ENCODE data around the gene THBS1.

The THBS1 gene

GRCh38 chr15:39616731-39617455 is 36.0 kb downstream of the THBS1 start:
- no peaks in the 10 kb centered on the region for H3K9me3 ChIP-seq (ENCODE audit: low read length)
- no peaks in the 10 kb centered on the region for H3K36me3 ChIP-seq (ENCODE audit: insufficient read depth, low read length)
- H3K4me1 ChIP-seq (ENCODE audit: insufficient read depth, low read length): peaks cover 6% of the 10 kb centered on the region
- no peak overlapping the region for H3K27ac ChIP-seq (ENCODE audit: low read depth, low read length)
- no peaks in the 10 kb centered on the region for H3K27me3 ChIP-seq (ENCODE audit: control insufficient read depth in 1 of 2, insufficient read depth in 2 of 2, low read length in 2 of 2)
- H3K4me3 ChIP-seq (ENCODE audit: low read depth in 1 of 2, low read length in 2 of 2): no peak overlapping the region
- no peak overlapping the region for H3K9ac ChIP-seq (ENCODE audit: low read length)

GRCh38 chr15:39618063-39618823 is 37.4 kb downstream of the THBS1 start:
- no peak overlapping the region for H3K27ac ChIP-seq (ENCODE audit: low read depth, low read length)
- no peaks in the 10 kb centered on the region for H3K27me3 ChIP-seq (ENCODE audit: control insufficient read depth in 1 of 2, insufficient read depth in 2 of 2, low read length in 2 of 2)
- H3K36me3 ChIP-seq (ENCODE audit: insufficient read depth, low read length): no peaks in the 10 kb centered on the region
- H3K4me3 ChIP-seq (ENCODE audit: low read depth in 1 of 2, low read length in 2 of 2): no peak overlapping the region
- H3K9ac ChIP-seq (ENCODE audit: low read length): no peak overlapping the region
- H3K9me3 ChIP-seq (ENCODE audit: low read length): no peaks in the 10 kb centered on the region
- H3K4me1 ChIP-seq (ENCODE audit: insufficient read depth, low read length): peaks cover 11% of the 10 kb centered on the region

GRCh38 chr15:39621210-39621609 is 40.3 kb downstream of the THBS1 start:
- no peak overlapping the region for H3K9ac ChIP-seq (ENCODE audit: low read length)
- H3K27me3 ChIP-seq (ENCODE audit: control insufficient read depth in 1 of 2, insufficient read depth in 2 of 2, low read length in 2 of 2): no peaks in the 10 kb centered on the region
- H3K9me3 ChIP-seq (ENCODE audit: low read length): no peaks in the 10 kb centered on the region
- no peak overlapping the region for H3K4me3 ChIP-seq (ENCODE audit: low read depth in 1 of 2, low read length in 2 of 2)
- no peak overlapping the region for H3K27ac ChIP-seq (ENCODE audit: low read depth, low read length)
- H3K4me1 ChIP-seq (ENCODE audit: insufficient read depth, low read length): peaks cover 26% of the 10 kb centered on the region
- no peaks in the 10 kb centered on the region for H3K36me3 ChIP-seq (ENCODE audit: insufficient read depth, low read length)

GRCh38 chr15:39621976-39622375 is 41.1 kb downstream of the THBS1 start:
- Histone ChIP-seq H3K9ac (ENCODE audit: low read length) (no peak overlapping the region), H3K9me3 (ENCODE audit: low read length) (no peaks in the 10 kb centered on the region), H3K4me3 (ENCODE audit: low read depth in 1 of 2, low read length in 2 of 2) (no peak overlapping the region), H3K27ac (ENCODE audit: low read depth, low read length) (no peak overlapping the region), H3K36me3 (ENCODE audit: insufficient read depth, low read length) (no peaks in the 10 kb centered on the region), H3K27me3 (ENCODE audit: control insufficient read depth in 1 of 2, insufficient read depth in 2 of 2, low read length in 2 of 2) (no peaks in the 10 kb centered on the region), H3K4me1 (ENCODE audit: insufficient read depth, low read length) (peaks cover 26% of the 10 kb centered on the region)

GRCh38 chr15:39622660-39623516 is 42.0 kb downstream of the THBS1 start:
- Histone ChIP-seq H3K9me3 (ENCODE audit: low read length) (no peaks in the 10 kb centered on the region), H3K27me3 (ENCODE audit: control insufficient read depth in 1 of 2, insufficient read depth in 2 of 2, low read length in 2 of 2) (no peaks in the 10 kb centered on the region), H3K27ac (ENCODE audit: low read depth, low read length) (no peak overlapping the region), H3K9ac (ENCODE audit: low read length) (no peak overlapping the region), H3K36me3 (ENCODE audit: insufficient read depth, low read length) (no peaks in the 10 kb centered on the region), H3K4me3 (ENCODE audit: low read depth in 1 of 2, low read length in 2 of 2) (no peak overlapping the region), H3K4me1 (ENCODE audit: insufficient read depth, low read length) (peaks cover 26% of the 10 kb centered on the region)

GRCh38 chr15:39623529-39623931 is 42.7 kb downstream of the THBS1 start:
- H3K4me1 ChIP-seq (ENCODE audit: insufficient read depth, low read length): peaks cover 28% of the 10 kb centered on the region

GRCh38 chr15:39624806-39625205 is 43.9 kb downstream of the THBS1 start:
- no peak overlapping the region for H3K27ac ChIP-seq (ENCODE audit: low read depth, low read length)
- no peaks in the 10 kb centered on the region for H3K9me3 ChIP-seq (ENCODE audit: low read length)
- peaks cover 29% of the 10 kb centered on the region for H3K4me1 ChIP-seq (ENCODE audit: insufficient read depth, low read length)
- no peaks in the 10 kb centered on the region for H3K36me3 ChIP-seq (ENCODE audit: insufficient read depth, low read length)
- no peak overlapping the region for H3K4me3 ChIP-seq (ENCODE audit: low read depth in 1 of 2, low read length in 2 of 2)
- no peaks in the 10 kb centered on the region for H3K27me3 ChIP-seq (ENCODE audit: control insufficient read depth in 1 of 2, insufficient read depth in 2 of 2, low read length in 2 of 2)
- no peak overlapping the region for H3K9ac ChIP-seq (ENCODE audit: low read length)

More at GRCh38 chr15:39623529-39623931, 42.7 kb downstream of the THBS1 start:
- Histone ChIP-seq H3K9ac (ENCODE audit: low read length) (no peak overlapping the region), H3K27ac (ENCODE audit: low read depth, low read length) (no peak overlapping the region), H3K27me3 (ENCODE audit: control insufficient read depth in 1 of 2, insufficient read depth in 2 of 2, low read length in 2 of 2) (no peaks in the 10 kb centered on the region), H3K4me3 (ENCODE audit: low read depth in 1 of 2, low read length in 2 of 2) (no peak overlapping the region), H3K9me3 (ENCODE audit: low read length) (no peaks in the 10 kb centered on the region), H3K36me3 (ENCODE audit: insufficient read depth, low read length) (no peaks in the 10 kb centered on the region)

GRCh38 chr15:39625451-39625850 is 44.6 kb downstream of the THBS1 start:
- H3K27me3 ChIP-seq (ENCODE audit: control insufficient read depth in 1 of 2, insufficient read depth in 2 of 2, low read length in 2 of 2): no peaks in the 10 kb centered on the region
- H3K4me3 ChIP-seq (ENCODE audit: low read depth in 1 of 2, low read length in 2 of 2): no peak overlapping the region
- H3K9me3 ChIP-seq (ENCODE audit: low read length): no peaks in the 10 kb centered on the region
- H3K27ac ChIP-seq (ENCODE audit: low read depth, low read length): no peak overlapping the region
- H3K9ac ChIP-seq (ENCODE audit: low read length): no peak overlapping the region
- H3K4me1 ChIP-seq (ENCODE audit: insufficient read depth, low read length): peaks cover 29% of the 10 kb centered on the region
- H3K36me3 ChIP-seq (ENCODE audit: insufficient read depth, low read length): no peaks in the 10 kb centered on the region

GRCh38 chr15:39625856-39626255 is 45.0 kb downstream of the THBS1 start:
- no peak overlapping the region for H3K4me3 ChIP-seq (ENCODE audit: low read depth in 1 of 2, low read length in 2 of 2)
- H3K27ac ChIP-seq (ENCODE audit: low read depth, low read length): no peak overlapping the region
- H3K4me1 ChIP-seq (ENCODE audit: insufficient read depth, low read length): peaks cover 29% of the 10 kb centered on the region
- H3K9ac ChIP-seq (ENCODE audit: low read length): no peak overlapping the region
- H3K36me3 ChIP-seq (ENCODE audit: insufficient read depth, low read length): no peaks in the 10 kb centered on the region
- no peaks in the 10 kb centered on the region for H3K27me3 ChIP-seq (ENCODE audit: control insufficient read depth in 1 of 2, insufficient read depth in 2 of 2, low read length in 2 of 2)
- no peaks in the 10 kb centered on the region for H3K9me3 ChIP-seq (ENCODE audit: low read length)

GRCh38 chr15:39627451-39628143 is 46.7 kb downstream of the THBS1 start:
- Histone ChIP-seq H3K36me3 (ENCODE audit: insufficient read depth, low read length) (no peaks in the 10 kb centered on the region), H3K27me3 (ENCODE audit: control insufficient read depth in 1 of 2, insufficient read depth in 2 of 2, low read length in 2 of 2) (no peaks in the 10 kb centered on the region), H3K4me1 (ENCODE audit: insufficient read depth, low read length) (peaks cover 18% of the 10 kb centered on the region), H3K9me3 (ENCODE audit: low read length) (no peaks in the 10 kb centered on the region), H3K4me3 (ENCODE audit: low read depth in 1 of 2, low read length in 2 of 2) (no peak overlapping the region), H3K9ac (ENCODE audit: low read length) (no peak overlapping the region), H3K27ac (ENCODE audit: low read depth, low read length) (no peak overlapping the region)

- H3K9me3 ChIP-seq (ENCODE audit: low read length): no peaks in the 10 kb centered on the region
- H3K27me3 ChIP-seq (ENCODE audit: control insufficient read depth in 1 of 2, insufficient read depth in 2 of 2, low read length in 2 of 2): no peaks in the 10 kb centered on the region
- H3K4me3 ChIP-seq (ENCODE audit: low read depth in 1 of 2, low read length in 2 of 2): no peak overlapping the region
- no peak overlapping the region for H3K9ac ChIP-seq (ENCODE audit: low read length)
- H3K4me1 ChIP-seq (ENCODE audit: insufficient read depth, low read length): peaks cover 18% of the 10 kb centered on the region
- H3K27ac ChIP-seq (ENCODE audit: low read depth, low read length): no peak overlapping the region
- no peaks in the 10 kb centered on the region for H3K36me3 ChIP-seq (ENCODE audit: insufficient read depth, low read length)
These were observed 47.2 kb downstream of the THBS1 start for GRCh38 chr15:39628144-39628508.

Data from muscle layer of colon (tissue), 2 donors.